ENCODE measurements around the gene PLA2G10. TPM values are rescaled to one million over a fixed set of nuclear protein-coding genes. Genes with fewer than 3 reads are reported as not detected.

PLA2G10 gene
- total RNA-seq, 1 donor from 2014 or later = not detected

DNA sequence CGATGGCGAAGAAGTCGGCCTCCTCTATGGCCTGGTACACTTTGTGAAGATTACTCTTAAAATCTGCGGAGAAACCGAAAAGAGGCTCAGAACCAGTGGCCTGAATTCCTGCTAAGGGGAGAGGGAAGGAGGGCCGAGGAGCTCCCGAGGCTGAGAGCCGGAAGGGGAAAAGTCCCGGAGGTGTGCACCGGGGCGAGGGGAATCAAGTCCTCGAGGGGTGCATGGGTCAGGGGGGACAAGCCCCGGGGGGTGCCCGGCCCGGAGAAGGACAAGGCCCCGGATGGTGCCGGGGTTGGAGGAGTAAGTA, 64.5 kb downstream of the PLA2G10 start:
- Mint-ChIP-seq H3K27me3 (ENCODE audit: low read depth) (no peaks in the 10 kb centered on the region), H3K4me1 (peaks cover 32% of the 10 kb centered on the region), H3K27ac (ENCODE audit: unreplicated experiment) (peak overlapping the region; percentile 88), H3K36me3 (ENCODE audit: low read depth) (peaks cover 3% of the 10 kb centered on the region), H3K4me3 (peak overlapping the region; percentile 86), H3K9me3 (no peaks in the 10 kb centered on the region)
- TF ChIP-seq, protein P1, sequence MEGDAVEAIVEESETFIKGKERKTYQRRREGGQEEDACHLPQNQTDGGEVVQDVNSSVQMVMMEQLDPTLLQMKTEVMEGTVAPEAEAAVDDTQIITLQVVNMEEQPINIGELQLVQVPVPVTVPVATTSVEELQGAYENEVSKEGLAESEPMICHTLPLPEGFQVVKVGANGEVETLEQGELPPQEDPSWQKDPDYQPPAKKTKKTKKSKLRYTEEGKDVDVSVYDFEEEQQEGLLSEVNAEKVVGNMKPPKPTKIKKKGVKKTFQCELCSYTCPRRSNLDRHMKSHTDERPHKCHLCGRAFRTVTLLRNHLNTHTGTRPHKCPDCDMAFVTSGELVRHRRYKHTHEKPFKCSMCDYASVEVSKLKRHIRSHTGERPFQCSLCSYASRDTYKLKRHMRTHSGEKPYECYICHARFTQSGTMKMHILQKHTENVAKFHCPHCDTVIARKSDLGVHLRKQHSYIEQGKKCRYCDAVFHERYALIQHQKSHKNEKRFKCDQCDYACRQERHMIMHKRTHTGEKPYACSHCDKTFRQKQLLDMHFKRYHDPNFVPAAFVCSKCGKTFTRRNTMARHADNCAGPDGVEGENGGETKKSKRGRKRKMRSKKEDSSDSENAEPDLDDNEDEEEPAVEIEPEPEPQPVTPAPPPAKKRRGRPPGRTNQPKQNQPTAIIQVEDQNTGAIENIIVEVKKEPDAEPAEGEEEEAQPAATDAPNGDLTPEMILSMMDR (conservative IDR thresholded peaks at IDR 0.05) = no peak
- DNase-seq (ENCODE audit: low read depth, low spot score) = no peak

DNA sequence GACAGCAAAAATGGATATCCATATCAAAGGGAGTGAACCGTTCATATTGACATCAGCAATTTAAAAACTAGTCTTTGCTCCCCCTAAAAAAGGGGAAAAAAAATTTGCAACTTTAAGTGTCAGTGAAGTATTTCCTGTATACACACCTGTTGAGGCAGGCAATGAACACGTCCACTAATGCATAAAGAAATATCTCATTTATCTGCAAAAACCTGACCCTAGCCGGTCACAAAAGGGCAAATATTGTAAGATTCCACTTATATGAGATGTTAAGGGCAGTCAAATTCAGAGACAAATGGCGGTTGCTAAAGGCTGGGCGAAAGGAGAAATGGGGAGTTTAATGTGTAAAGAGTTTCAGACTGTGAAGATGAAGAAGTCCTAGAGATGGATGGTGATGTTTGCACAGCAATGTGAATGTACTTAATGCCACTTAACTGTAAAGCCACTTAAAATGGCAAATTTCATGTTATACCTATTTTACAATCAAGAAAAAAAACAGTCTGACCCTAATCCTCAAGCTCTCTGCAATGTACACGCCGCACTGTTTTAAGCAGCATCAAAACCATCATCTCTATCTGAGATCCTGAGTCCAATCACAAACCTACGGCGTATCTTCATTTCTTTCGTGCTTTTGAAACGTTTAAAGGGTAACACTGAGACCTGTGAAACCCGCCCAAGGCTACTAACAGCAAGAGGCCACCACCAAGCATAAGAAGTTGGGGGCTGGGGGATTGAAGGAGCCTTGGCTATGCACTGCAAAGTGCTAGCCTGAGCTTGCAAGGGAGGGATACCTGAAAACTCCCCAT, 65.1 kb downstream of the PLA2G10 start:
- peaks cover 27% of the 10 kb centered on the region for H3K4me1 Mint-ChIP-seq
- TF ChIP-seq, protein P1 (conservative IDR thresholded peaks at IDR 0.05) = no peak
- no peaks in the 10 kb centered on the region for H3K9me3 Mint-ChIP-seq
- peak overlapping the region; percentile 88 for H3K27ac Mint-ChIP-seq (ENCODE audit: unreplicated experiment)
- peak overlapping the region; percentile 86 for H3K4me3 Mint-ChIP-seq
- no peak for DNase-seq (ENCODE audit: low read depth, low spot score)
- no peaks in the 10 kb centered on the region for H3K27me3 Mint-ChIP-seq (ENCODE audit: low read depth)
- H3K36me3 Mint-ChIP-seq (ENCODE audit: low read depth) = peaks cover 3% of the 10 kb centered on the region

DNA sequence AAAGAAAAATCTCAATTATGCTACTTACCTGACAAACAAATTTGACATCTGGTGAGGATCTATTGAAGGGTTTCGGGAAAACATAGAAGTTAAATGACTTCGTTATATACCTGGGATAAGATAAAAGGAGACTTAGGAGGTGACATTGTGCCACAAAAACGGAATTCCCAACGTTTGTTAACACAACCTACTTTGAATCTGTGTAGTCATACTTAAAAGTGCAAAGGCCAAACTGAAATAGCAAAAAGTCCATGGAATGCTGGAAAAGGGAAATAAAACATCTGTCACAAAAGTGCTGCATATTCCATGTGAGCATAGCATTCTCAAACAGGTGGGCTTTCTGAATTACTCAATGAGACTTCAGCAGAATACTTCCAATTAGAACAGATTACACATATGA, 67.0 kb downstream of the PLA2G10 start:
- Mint-ChIP-seq H3K9me3 (no peaks in the 10 kb centered on the region), H3K36me3 (ENCODE audit: low read depth) (peaks cover 5% of the 10 kb centered on the region), H3K4me1 (peaks cover 15% of the 10 kb centered on the region), H3K27me3 (ENCODE audit: low read depth) (no peaks in the 10 kb centered on the region), H3K27ac (ENCODE audit: unreplicated experiment) (no peak overlapping the region), H3K4me3 (peak overlapping the region; percentile 24)
- DNase-seq (ENCODE audit: low read depth, low spot score) = no peak
- TF ChIP-seq, protein P1 (conservative IDR thresholded peaks at IDR 0.05) = no peak

Other genes starting within 250 kb of the PLA2G10 start
- 26.5 and 26.9 TPM in 2 replicates for gene PARN, start 64.0 kb downstream of the PLA2G10 start, total RNA-seq
- 72.7 and 74.5 TPM in 2 replicates for gene BFAR, start 61.4 kb downstream of the PLA2G10 start, total RNA-seq
- 1.7 TPM in 1 of 2 replicates, not detected in the other for gene NPIPA3, start 9.1 kb upstream of the PLA2G10 start, total RNA-seq
- 10.1 and 12.9 TPM in 2 replicates for gene NPIPA2, start 48.2 kb upstream of the PLA2G10 start, total RNA-seq
- 77.1 and 84.8 TPM in 2 replicates for gene NOMO1, start 139.4 kb upstream of the PLA2G10 start, total RNA-seq
- gene NPIPA1, start 243.1 kb upstream of the PLA2G10 start, total RNA-seq = 171 and 176 TPM in 2 replicates

Measured in neural crest cell (in vitro differentiated cells).